ENCODE results near the gene CNNM1. TPM values are rescaled to one million over a fixed set of nuclear protein-coding genes. Genes with fewer than 3 reads are reported as not detected.

CNNM1 gene
- total RNA-seq, 1 donor from 2014 or later = 0.56 TPM

DNA sequence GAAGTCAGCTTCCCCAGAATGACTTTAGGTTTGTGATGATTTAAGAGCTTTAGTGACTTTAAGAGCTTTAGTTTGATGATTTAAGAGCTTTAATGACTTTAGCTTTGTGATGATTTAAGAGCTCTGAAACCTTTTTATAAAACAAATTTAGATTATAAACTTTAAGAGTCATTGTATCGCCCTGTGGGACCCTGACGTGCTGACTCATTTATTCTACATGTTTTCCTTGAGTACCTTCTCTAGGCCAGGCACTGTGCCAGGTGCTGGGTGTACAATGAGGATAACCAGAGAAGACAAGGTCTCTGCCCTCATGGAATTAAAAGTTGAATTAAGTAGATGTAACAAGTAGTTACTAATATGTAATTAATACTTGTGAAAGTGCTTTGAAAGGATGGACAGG, 45.4 kb downstream of the CNNM1 start:
- Histone ChIP-seq H3K27ac (no peak overlapping the region), H2AFZ (replicated peaks) (no peak overlapping the region), H3K4me3 (no peak overlapping the region), H3K36me3 (no peaks in the 10 kb centered on the region), H3K79me2 (ENCODE audit: low read depth) (no peaks in the 10 kb centered on the region), H3K4me1 (no peaks in the 10 kb centered on the region), H4K20me1 (ENCODE audit: low read depth) (no peaks in the 10 kb centered on the region), H3K4me2 (no peak overlapping the region), H3K9ac (no peak overlapping the region), H3K27me3 (peaks cover 1% of the 10 kb centered on the region), H3F3A (ENCODE audit: low read depth) (no peaks in the 10 kb centered on the region), H3K9me3 (ENCODE audit: low read depth) (no peaks in the 10 kb centered on the region)
- DNase-seq (ENCODE audit: low spot score) = no peak
- Mint-ChIP-seq H3K27me3 (ENCODE audit: insufficient read depth, low read depth) (peaks cover 2% of the 10 kb centered on the region), H3K4me3 (no peak overlapping the region), H3K27ac (no peak overlapping the region), H3K9me3 (no peaks in the 10 kb centered on the region), H3K36me3 (no peaks in the 10 kb centered on the region), H3K4me1 (no peaks in the 10 kb centered on the region)
- TF ChIP-seq EZH2phosphoT487 (IDR thresholded peaks at IDR 0.05) = no peak
- TF ChIP-seq, protein P1, sequence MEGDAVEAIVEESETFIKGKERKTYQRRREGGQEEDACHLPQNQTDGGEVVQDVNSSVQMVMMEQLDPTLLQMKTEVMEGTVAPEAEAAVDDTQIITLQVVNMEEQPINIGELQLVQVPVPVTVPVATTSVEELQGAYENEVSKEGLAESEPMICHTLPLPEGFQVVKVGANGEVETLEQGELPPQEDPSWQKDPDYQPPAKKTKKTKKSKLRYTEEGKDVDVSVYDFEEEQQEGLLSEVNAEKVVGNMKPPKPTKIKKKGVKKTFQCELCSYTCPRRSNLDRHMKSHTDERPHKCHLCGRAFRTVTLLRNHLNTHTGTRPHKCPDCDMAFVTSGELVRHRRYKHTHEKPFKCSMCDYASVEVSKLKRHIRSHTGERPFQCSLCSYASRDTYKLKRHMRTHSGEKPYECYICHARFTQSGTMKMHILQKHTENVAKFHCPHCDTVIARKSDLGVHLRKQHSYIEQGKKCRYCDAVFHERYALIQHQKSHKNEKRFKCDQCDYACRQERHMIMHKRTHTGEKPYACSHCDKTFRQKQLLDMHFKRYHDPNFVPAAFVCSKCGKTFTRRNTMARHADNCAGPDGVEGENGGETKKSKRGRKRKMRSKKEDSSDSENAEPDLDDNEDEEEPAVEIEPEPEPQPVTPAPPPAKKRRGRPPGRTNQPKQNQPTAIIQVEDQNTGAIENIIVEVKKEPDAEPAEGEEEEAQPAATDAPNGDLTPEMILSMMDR (IDR thresholded peaks at IDR 0.05) = no peak
- no peak for TF ChIP-seq EZH2 (IDR thresholded peaks at IDR 0.05)

DNA sequence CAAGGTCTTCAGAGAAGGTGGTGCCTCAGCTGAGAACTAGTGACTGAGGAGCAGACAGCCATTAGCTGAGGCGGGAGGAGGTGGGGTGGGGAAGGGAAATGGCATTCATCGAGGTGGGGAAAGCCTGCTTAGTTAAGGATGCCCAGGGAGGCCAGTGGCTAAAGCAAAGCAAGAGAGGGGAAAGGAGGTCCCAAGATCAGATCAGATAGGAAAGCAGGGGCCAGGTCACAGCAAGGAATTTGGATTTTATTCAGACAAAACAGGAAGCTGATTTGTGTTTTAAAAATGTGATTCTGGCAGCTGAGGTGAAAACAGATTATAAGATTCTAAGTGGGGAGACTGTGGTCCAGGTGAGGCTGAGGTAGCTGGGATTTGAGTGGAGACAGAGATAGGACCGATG, 45.8 kb downstream of the CNNM1 start:
- peaks cover 2% of the 10 kb centered on the region for H3K27me3 Mint-ChIP-seq (ENCODE audit: insufficient read depth, low read depth)
- H3K27ac Mint-ChIP-seq = no peak overlapping the region
- H4K20me1 ChIP-seq (ENCODE audit: low read depth) = no peaks in the 10 kb centered on the region
- H2AFZ ChIP-seq (replicated peaks) = no peak overlapping the region
- no peaks in the 10 kb centered on the region for H3K9me3 Mint-ChIP-seq
- no peaks in the 10 kb centered on the region for H3K4me1 ChIP-seq
- no peaks in the 10 kb centered on the region for H3F3A ChIP-seq (ENCODE audit: low read depth)
- H3K9me3 ChIP-seq (ENCODE audit: low read depth) = no peaks in the 10 kb centered on the region
- H3K9ac ChIP-seq = no peak overlapping the region
- H3K27me3 ChIP-seq = no peaks in the 10 kb centered on the region
- no peaks in the 10 kb centered on the region for H3K36me3 ChIP-seq
- H3K4me1 Mint-ChIP-seq = no peaks in the 10 kb centered on the region
- H3K4me3 Mint-ChIP-seq = no peak overlapping the region
- no peak for DNase-seq (ENCODE audit: low spot score)
- no peak overlapping the region for H3K4me3 ChIP-seq
- TF ChIP-seq EZH2phosphoT487 (IDR thresholded peaks at IDR 0.05) = no peak
- TF ChIP-seq, protein P1 (IDR thresholded peaks at IDR 0.05) = no peak
- TF ChIP-seq EZH2 (IDR thresholded peaks at IDR 0.05) = no peak
- no peaks in the 10 kb centered on the region for H3K36me3 Mint-ChIP-seq
- no peak overlapping the region for H3K27ac ChIP-seq
- no peaks in the 10 kb centered on the region for H3K79me2 ChIP-seq (ENCODE audit: low read depth)
- H3K4me2 ChIP-seq = no peak overlapping the region

DNA sequence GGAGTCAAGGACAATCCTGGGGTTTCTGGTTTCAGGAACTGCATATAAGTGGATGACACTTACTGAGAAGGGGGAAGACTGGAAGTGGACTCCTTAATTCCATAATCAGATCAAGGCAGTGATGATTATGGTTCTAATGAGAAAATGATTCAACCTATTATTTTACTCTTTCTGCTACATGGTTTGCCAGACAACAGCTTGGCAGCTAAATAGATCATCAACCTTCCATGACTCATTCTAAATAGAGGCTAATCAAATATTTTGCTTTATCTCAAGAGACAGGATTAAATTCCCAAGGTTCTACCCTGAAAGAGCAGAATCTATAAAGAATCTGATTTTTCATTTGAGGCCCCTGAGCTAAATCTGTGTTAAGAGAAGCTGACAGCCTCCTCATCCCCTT, 46.3 kb downstream of the CNNM1 start:
- Histone ChIP-seq H2AFZ (replicated peaks) (no peak overlapping the region), H3K9me3 (ENCODE audit: low read depth) (no peaks in the 10 kb centered on the region)

More for the DNA sequence above, 46.3 kb downstream of the CNNM1 start:
- Mint-ChIP-seq H3K27ac (no peak overlapping the region), H3K4me1 (no peaks in the 10 kb centered on the region), H3K4me3 (no peak overlapping the region), H3K27me3 (ENCODE audit: insufficient read depth, low read depth) (peaks cover 2% of the 10 kb centered on the region), H3K36me3 (no peaks in the 10 kb centered on the region), H3K9me3 (no peaks in the 10 kb centered on the region)
- Histone ChIP-seq H4K20me1 (ENCODE audit: low read depth) (no peaks in the 10 kb centered on the region), H3K27ac (no peak overlapping the region), H3F3A (ENCODE audit: low read depth) (no peaks in the 10 kb centered on the region), H3K79me2 (ENCODE audit: low read depth) (no peaks in the 10 kb centered on the region), H3K4me2 (no peak overlapping the region), H3K27me3 (no peaks in the 10 kb centered on the region), H3K4me3 (no peak overlapping the region), H3K4me1 (no peaks in the 10 kb centered on the region), H3K9ac (no peak overlapping the region), H3K36me3 (no peaks in the 10 kb centered on the region)
- no peak for DNase-seq (ENCODE audit: low spot score)
- TF ChIP-seq EZH2phosphoT487 (IDR thresholded peaks at IDR 0.05) (no peak), EZH2 (IDR thresholded peaks at IDR 0.05) (no peak)
- TF ChIP-seq, protein P1 (IDR thresholded peaks at IDR 0.05) = no peak

Measured in neural progenitor cell (in vitro differentiated cells).